DOHH2 (cell line): ENCODE measurements around the gene ANKMY1.

ENCODE experiments used
- H3F3A ChIP-seq: fragments of 200-600 bp; sonication (generic), shearing (Covaris generic); 2 replicates; pipeline ENCODE4 v1.6.0; 2016; ENCODE audit warnings: antibody characterized with exemption, mild to moderate bottlenecking; ENCODE audit not compliant: control insufficient read depth, insufficient read depth
- H3K27ac ChIP-seq: fragments of 200-600 bp; sonication (generic); 2 replicates; pipeline ENCODE4 v1.5.1; 2014; ENCODE audit warnings: low read depth, mild to moderate bottlenecking, low read length, moderate library complexity
- H3K27me3 ChIP-seq: fragments of 200-600 bp; sonication (generic); 2 replicates; pipeline ENCODE4 v1.6.1; 2014; ENCODE audit warnings: mild to moderate bottlenecking, low read length, mixed read lengths; ENCODE audit not compliant: control insufficient read depth
- H3K36me3 ChIP-seq: fragments of 200-600 bp; sonication (generic); 2 replicates; pipeline ENCODE4 v1.6.1; 2014; ENCODE audit warnings: mild to moderate bottlenecking, low read length, moderate library complexity, mixed read lengths; ENCODE audit not compliant: control insufficient read depth
- H3K4me1 ChIP-seq: fragments of 200-600 bp; sonication (generic); 2 replicates; pipeline ENCODE4 v1.6.1; 2014; ENCODE audit warnings: mild to moderate bottlenecking, low read length, mixed read lengths; ENCODE audit not compliant: control insufficient read depth
- H3K4me2 ChIP-seq: fragments of 200-600 bp; sonication (generic); 2 replicates; pipeline ENCODE4 v1.6.0; 2014; ENCODE audit warnings: mild to moderate bottlenecking, low read length, moderate library complexity
- H3K4me3 ChIP-seq: fragments of 200-600 bp; sonication (generic); 2 replicates; pipeline ENCODE4 v1.5.1; 2014; ENCODE audit warnings: mild to moderate bottlenecking, low read length, mixed read lengths
- H3K79me2 ChIP-seq: fragments of 200-600 bp; sonication (generic); 2 replicates; pipeline ENCODE4 v1.6.1; 2014; ENCODE audit warnings: mild to moderate bottlenecking, low read length, mixed read lengths; ENCODE audit not compliant: control insufficient read depth
- H3K9me2 ChIP-seq: fragments of 200-600 bp; sonication (generic); replicated peaks from 2 replicates; pipeline ENCODE4 v1.6.1; 2014; ENCODE audit warnings: mild to moderate bottlenecking, low read length, mixed read lengths; ENCODE audit not compliant: control insufficient read depth
- H3K9me3 ChIP-seq: fragments of 200-600 bp; sonication (generic); 2 replicates; pipeline ENCODE4 v1.6.1; 2014; ENCODE audit warnings: antibody characterized with exemption, low read length, mixed read lengths; ENCODE audit not compliant: control insufficient read depth, insufficient read depth
- H4K20me1 ChIP-seq: fragments of 200-600 bp; sonication (generic); 2 replicates; pipeline ENCODE4 v1.6.0; 2014; ENCODE audit warnings: low read depth, mild to moderate bottlenecking, antibody characterized with exemption, low read length, moderate library complexity; ENCODE audit not compliant: control insufficient read depth, insufficient read depth
- EZH2phosphoT487 ChIP-seq: fragments of 200-600 bp; sonication (generic); IDR thresholded peaks from 2 replicates; pipeline ENCODE4 v1.6.1; 2017; ENCODE audit warnings: borderline replicate concordance, mild to moderate bottlenecking, antibody characterized with exemption, low read length, moderate library complexity, mixed read lengths
- TF ChIP-seq, protein P1 (sequence below): fragments of 200-600 bp; sonication (generic); IDR thresholded peaks from one replicate; pipeline ENCODE4 v1.5.1; 2014; ENCODE audit warnings: antibody characterized with exemption, mild to moderate bottlenecking, low read depth, low read length; ENCODE audit not compliant: poor library complexity, severe bottlenecking

ANKMY1 gene

DNA sequence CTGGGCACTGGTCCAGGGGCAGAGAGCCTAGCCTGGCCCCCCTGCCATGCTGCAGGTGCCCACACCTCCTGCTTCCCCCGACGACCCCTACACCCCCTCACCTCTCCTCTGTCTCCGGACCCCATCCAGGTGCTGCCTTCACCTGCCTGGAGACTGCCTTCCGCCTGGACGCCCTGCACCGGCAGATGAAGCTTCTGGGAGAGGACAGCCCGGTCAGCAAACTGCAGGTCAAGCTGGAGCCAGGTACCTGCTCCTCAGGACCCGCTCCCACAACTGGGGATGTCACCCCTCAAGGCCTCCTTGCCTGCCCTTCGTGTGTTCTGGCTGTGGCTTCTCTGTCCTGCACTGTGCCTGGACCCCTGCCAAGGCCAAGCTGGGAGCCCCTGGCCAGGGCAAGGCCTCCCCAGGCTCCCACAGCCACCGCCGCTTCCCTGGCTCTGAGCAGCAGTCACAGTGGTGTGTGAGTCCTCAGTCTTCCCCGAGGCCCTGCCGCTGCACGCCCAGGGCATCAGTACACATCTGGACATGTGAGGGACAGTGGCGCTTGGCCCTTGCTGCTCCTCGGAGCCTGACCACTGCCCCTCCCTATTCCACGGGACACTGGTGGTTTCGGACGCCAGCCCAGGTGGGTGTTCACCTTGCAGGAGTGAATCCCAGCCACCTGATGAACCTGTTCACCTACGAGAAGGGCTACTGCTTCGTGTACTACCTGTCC, 16.8 kb upstream of the ANKMY1 start:
- no peaks in the 10 kb centered on the region for H3K9me2 ChIP-seq
- no peaks in the 10 kb centered on the region for H3K27me3 ChIP-seq
- no peak overlapping the region for H3K4me2 ChIP-seq
- peaks cover 2% of the 10 kb centered on the region; the same call in 1 of the 2 replicates for H4K20me1 ChIP-seq
- no peaks in the 10 kb centered on the region for H3K9me3 ChIP-seq
- H3K79me2 ChIP-seq: peaks cover 38% of the 10 kb centered on the region
- peaks cover 16% of the 10 kb centered on the region for H3K4me1 ChIP-seq
- H3F3A ChIP-seq: no peaks in the 10 kb centered on the region
- no peak overlapping the region for H3K27ac ChIP-seq
- H3K36me3 ChIP-seq: peaks cover 48% of the 10 kb centered on the region
- no peak overlapping the region for H3K4me3 ChIP-seq
- no peak for TF ChIP-seq EZH2phosphoT487
- TF ChIP-seq, protein P1, sequence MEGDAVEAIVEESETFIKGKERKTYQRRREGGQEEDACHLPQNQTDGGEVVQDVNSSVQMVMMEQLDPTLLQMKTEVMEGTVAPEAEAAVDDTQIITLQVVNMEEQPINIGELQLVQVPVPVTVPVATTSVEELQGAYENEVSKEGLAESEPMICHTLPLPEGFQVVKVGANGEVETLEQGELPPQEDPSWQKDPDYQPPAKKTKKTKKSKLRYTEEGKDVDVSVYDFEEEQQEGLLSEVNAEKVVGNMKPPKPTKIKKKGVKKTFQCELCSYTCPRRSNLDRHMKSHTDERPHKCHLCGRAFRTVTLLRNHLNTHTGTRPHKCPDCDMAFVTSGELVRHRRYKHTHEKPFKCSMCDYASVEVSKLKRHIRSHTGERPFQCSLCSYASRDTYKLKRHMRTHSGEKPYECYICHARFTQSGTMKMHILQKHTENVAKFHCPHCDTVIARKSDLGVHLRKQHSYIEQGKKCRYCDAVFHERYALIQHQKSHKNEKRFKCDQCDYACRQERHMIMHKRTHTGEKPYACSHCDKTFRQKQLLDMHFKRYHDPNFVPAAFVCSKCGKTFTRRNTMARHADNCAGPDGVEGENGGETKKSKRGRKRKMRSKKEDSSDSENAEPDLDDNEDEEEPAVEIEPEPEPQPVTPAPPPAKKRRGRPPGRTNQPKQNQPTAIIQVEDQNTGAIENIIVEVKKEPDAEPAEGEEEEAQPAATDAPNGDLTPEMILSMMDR: no peak

DNA sequence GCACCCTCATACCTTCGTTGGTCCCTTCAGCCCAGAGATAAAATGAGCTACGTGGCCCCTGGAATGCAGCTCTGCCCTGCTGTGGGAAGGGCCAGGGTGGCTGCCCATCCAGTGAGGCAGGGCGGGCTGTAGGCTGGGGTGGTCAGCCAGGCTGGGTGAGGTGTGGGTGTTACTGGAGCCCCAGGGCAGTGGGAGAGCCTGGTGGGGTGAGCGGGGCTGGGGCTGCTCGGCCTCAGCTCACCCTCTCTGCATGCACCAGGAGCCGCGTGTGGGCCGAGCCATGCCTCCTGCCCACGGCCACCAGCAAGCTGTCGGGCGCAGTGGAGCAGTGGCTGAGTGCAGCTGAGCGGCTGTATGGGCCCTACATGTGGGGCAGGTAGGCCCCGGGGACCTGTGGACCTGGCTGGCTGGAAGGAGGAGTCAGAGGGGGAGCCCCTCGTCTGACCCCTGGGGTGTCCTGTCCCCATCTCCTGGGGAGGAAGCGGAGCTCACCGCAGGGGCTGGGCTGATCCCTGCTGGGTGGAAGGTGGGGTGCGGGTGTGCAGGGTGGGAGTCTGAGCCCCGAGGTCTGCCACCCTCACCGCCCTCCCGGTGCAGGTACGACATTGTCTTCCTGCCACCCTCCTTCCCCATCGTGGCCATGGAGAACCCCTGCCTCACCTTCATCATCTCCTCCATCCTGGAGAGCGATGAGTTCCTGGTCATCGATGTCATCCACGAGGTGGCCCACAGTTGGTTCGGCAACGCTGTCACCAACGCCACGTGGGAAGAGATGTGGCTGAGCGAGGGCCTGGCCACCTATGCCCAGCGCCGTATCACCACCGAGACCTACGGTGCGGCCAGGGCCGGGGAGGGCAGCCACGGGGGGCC, 16.0 kb upstream of the ANKMY1 start:
- Histone ChIP-seq H3K27ac (no peak overlapping the region), H3K36me3 (peaks cover 42% of the 10 kb centered on the region), H3K4me1 (peaks cover 15% of the 10 kb centered on the region), H3K4me2 (no peak overlapping the region), H3K27me3 (no peaks in the 10 kb centered on the region), H4K20me1 (peaks cover 5% of the 10 kb centered on the region), H3F3A (no peaks in the 10 kb centered on the region), H3K4me3 (no peak overlapping the region), H3K9me3 (no peaks in the 10 kb centered on the region), H3K79me2 (peaks cover 38% of the 10 kb centered on the region), H3K9me2 (no peaks in the 10 kb centered on the region)
- TF ChIP-seq, protein P1: no peak
- no peak for TF ChIP-seq EZH2phosphoT487

DNA sequence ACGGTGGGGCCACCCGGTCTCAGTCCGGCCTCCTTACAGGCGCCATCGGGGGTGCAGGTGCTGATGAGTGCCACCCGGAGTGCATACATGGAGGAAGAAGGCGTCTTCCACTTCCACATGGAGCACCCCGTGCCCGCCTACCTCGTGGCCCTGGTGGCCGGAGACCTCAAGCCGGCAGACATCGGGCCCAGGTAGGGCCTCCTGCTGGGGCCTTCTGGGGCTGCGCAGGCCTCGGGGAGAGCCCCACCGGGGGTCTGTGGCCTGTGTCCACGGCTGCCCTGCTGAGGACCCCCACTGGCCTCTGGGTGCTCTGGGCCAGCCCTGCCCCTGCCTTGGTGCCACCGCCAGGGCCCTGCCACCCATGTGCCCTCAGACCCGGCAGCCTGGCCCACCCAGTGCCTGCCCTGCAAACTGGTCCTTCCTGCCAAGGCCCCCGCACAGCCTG, 15.3 kb upstream of the ANKMY1 start:
- Histone ChIP-seq H3F3A (no peaks in the 10 kb centered on the region), H3K27me3 (no peaks in the 10 kb centered on the region), H3K36me3 (peaks cover 36% of the 10 kb centered on the region), H3K79me2 (peaks cover 36% of the 10 kb centered on the region), H4K20me1 (peaks cover 5% of the 10 kb centered on the region), H3K4me3 (no peak overlapping the region), H3K27ac (no peak overlapping the region), H3K9me3 (no peaks in the 10 kb centered on the region), H3K4me2 (no peak overlapping the region), H3K9me2 (no peaks in the 10 kb centered on the region), H3K4me1 (peaks cover 15% of the 10 kb centered on the region)
- TF ChIP-seq EZH2phosphoT487: no peak
- TF ChIP-seq, protein P1: no peak
